A549 (cell line): ENCODE measurements around the gene AHI1.
"Not testable (repeated sequence)": the region's sequence is repeated elsewhere in the genome, so short reads cannot be mapped to it uniquely, and the experiment has no call there.

Experiments used
- KDM1A ChIP-seq: fragments of 200-600 bp; sonication (generic); IDR thresholded peaks from 2 replicates; pipeline ENCODE4 v1.6.1; 2016; ENCODE audit warnings: low read depth, mild to moderate bottlenecking
- MAZ ChIP-seq: fragments of 150-350 bp; IDR thresholded peaks from 2 replicates; pipeline ENCODE4 v1.6.1; 2014; ENCODE audit warnings: antibody characterized with exemption, low read depth, low read length, borderline replicate concordance
- MYC ChIP-seq: IDR thresholded peaks from 2 replicates; pipeline ENCODE4 v1.6.1; 2012; ENCODE audit warnings: mild to moderate bottlenecking, inconsistent platforms, low read length, improper control_type of control experiment, borderline replicate concordance
- POLR2A ChIP-seq: IDR thresholded peaks from 2 replicates; pipeline ENCODE4 v1.6.1; 2012; ENCODE audit warnings: mild to moderate bottlenecking, low read length
- RCOR1 ChIP-seq: fragments of 150-350 bp; IDR thresholded peaks from 2 replicates; pipeline ENCODE4 v1.6.1; 2014; ENCODE audit warnings: antibody characterized with exemption, low read length, low read depth
- SMC3 ChIP-seq: fragments of >200 bp; sonication (Bioruptor Twin); formaldehyde crosslinking; IDR thresholded peaks from 3 replicates; pipeline ENCODE4 v1.6.1; 2018; ENCODE audit warnings: inconsistent platforms
- SREBF2 ChIP-seq: fragments of 450-650 bp; IDR thresholded peaks from 2 replicates; pipeline ENCODE4 v1.6.1; 2014; ENCODE audit warnings: mild to moderate bottlenecking, moderate library complexity
- TF ChIP-seq, protein P1 (sequence below): fragments of 200-600 bp; sonication (generic); IDR thresholded peaks from 2 replicates; pipeline ENCODE4 v1.6.1; 2016; ENCODE audit warnings: antibody characterized with exemption, mild to moderate bottlenecking, moderate library complexity
- TF ChIP-seq, protein P2 (sequence below): fragments of >200 bp; sonication (Bioruptor Twin); formaldehyde crosslinking; IDR thresholded peaks from 3 replicates; pipeline ENCODE4 v1.5.1; 2016

GRCh38 chr6:135246412-135247012 is 251.0 kb downstream of the AHI1 start:
- TF ChIP-seq, protein P1, sequence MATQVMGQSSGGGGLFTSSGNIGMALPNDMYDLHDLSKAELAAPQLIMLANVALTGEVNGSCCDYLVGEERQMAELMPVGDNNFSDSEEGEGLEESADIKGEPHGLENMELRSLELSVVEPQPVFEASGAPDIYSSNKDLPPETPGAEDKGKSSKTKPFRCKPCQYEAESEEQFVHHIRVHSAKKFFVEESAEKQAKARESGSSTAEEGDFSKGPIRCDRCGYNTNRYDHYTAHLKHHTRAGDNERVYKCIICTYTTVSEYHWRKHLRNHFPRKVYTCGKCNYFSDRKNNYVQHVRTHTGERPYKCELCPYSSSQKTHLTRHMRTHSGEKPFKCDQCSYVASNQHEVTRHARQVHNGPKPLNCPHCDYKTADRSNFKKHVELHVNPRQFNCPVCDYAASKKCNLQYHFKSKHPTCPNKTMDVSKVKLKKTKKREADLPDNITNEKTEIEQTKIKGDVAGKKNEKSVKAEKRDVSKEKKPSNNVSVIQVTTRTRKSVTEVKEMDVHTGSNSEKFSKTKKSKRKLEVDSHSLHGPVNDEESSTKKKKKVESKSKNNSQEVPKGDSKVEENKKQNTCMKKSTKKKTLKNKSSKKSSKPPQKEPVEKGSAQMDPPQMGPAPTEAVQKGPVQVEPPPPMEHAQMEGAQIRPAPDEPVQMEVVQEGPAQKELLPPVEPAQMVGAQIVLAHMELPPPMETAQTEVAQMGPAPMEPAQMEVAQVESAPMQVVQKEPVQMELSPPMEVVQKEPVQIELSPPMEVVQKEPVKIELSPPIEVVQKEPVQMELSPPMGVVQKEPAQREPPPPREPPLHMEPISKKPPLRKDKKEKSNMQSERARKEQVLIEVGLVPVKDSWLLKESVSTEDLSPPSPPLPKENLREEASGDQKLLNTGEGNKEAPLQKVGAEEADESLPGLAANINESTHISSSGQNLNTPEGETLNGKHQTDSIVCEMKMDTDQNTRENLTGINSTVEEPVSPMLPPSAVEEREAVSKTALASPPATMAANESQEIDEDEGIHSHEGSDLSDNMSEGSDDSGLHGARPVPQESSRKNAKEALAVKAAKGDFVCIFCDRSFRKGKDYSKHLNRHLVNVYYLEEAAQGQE = not testable (repeated sequence)
- TF ChIP-seq, protein P2, sequence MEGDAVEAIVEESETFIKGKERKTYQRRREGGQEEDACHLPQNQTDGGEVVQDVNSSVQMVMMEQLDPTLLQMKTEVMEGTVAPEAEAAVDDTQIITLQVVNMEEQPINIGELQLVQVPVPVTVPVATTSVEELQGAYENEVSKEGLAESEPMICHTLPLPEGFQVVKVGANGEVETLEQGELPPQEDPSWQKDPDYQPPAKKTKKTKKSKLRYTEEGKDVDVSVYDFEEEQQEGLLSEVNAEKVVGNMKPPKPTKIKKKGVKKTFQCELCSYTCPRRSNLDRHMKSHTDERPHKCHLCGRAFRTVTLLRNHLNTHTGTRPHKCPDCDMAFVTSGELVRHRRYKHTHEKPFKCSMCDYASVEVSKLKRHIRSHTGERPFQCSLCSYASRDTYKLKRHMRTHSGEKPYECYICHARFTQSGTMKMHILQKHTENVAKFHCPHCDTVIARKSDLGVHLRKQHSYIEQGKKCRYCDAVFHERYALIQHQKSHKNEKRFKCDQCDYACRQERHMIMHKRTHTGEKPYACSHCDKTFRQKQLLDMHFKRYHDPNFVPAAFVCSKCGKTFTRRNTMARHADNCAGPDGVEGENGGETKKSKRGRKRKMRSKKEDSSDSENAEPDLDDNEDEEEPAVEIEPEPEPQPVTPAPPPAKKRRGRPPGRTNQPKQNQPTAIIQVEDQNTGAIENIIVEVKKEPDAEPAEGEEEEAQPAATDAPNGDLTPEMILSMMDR = not testable (repeated sequence)
- TF ChIP-seq MYC, MAZ, POLR2A, SMC3, RCOR1, KDM1A, SREBF2: not testable (repeated sequence)
